HepG2 (cell line): ENCODE results near the gene SYPL1. TPM values are rescaled to one million over a fixed set of nuclear protein-coding genes. Genes with fewer than 3 reads are reported as not detected.

Source experiments
- AGO1 ChIP-seq: fragments of 200-400 bp; formaldehyde crosslinking; IDR thresholded peaks from 2 replicates; pipeline ENCODE4 v1.6.1; 2017; ENCODE audit warnings: mild to moderate bottlenecking, low read depth, low read length, moderate library complexity; ENCODE audit not compliant: poor library complexity, severe bottlenecking
- CC2D1A ChIP-seq: sonication (generic); formaldehyde crosslinking; IDR thresholded peaks from 2 replicates; pipeline ENCODE4 v1.8.1; 2023; ENCODE audit warnings: mild to moderate bottlenecking, missing genetic modification reagents
- CEBPG ChIP-seq: IDR thresholded peaks from 2 replicates; pipeline ENCODE4 v1.6.1; 2016
- ESRRA ChIP-seq: sonication (generic); formaldehyde crosslinking; IDR thresholded peaks from 2 replicates; pipeline ENCODE4 v1.5.1; 2020; ENCODE audit warnings: mild to moderate bottlenecking, low read depth, missing genetic modification reagents
- FIP1L1 ChIP-seq: fragments of 200-400 bp; formaldehyde crosslinking; IDR thresholded peaks from 2 replicates; pipeline ENCODE4 v1.6.1; 2018; ENCODE audit warnings: low read depth, mild to moderate bottlenecking, low read length, moderate library complexity, borderline replicate concordance; ENCODE audit not compliant: insufficient read depth
- GLI4 ChIP-seq: sonication (generic); formaldehyde crosslinking; IDR thresholded peaks from 2 replicates; pipeline ENCODE4 v1.5.1; 2020; ENCODE audit warnings: missing genetic modification reagents, mild to moderate bottlenecking, moderate library complexity, borderline replicate concordance
- HMG20A ChIP-seq: IDR thresholded peaks from 2 replicates; pipeline ENCODE4 v1.6.1; 2016; ENCODE audit warnings: borderline replicate concordance
- NFE2 ChIP-seq: sonication (generic); formaldehyde crosslinking; IDR thresholded peaks from 2 replicates; pipeline ENCODE4 v1.4.0; 2020; ENCODE audit warnings: missing genetic modification reagents
- ZNF7 ChIP-seq: IDR thresholded peaks from 2 replicates; pipeline ENCODE4 v1.6.1; 2016; ENCODE audit warnings: missing biosample characterization, missing genetic modification reagents
- ZNF839 ChIP-seq: sonication (generic); formaldehyde crosslinking; IDR thresholded peaks from 2 replicates; pipeline ENCODE4 v1.4.0; 2020; ENCODE audit warnings: missing genetic modification reagents, mild to moderate bottlenecking, borderline replicate concordance
- polyA plus RNA-seq, 8 experiments: library from polyadenylated mRNA; depleted of rRNA in 3 of 8; stranded (reverse) in 7 of 8; unstranded in 1 of 8; fragments of >200 nt; fragmentation: Illumina TruSeq in 4 of 8; extraction: Trizol in 4 of 8; gene quantifications; 2 replicates each; pipeline versions ENCODE4 v1.2.1 to v1.2.3, GENCODE V29; 2011 to 2016; ENCODE audit warnings: low read depth in 4 of 8, missing spikeins in 1 of 8, mixed read lengths in 1 of 8; ENCODE audit not compliant: insufficient read depth in 1 of 8
- total RNA-seq, 5 experiments: library from RNA; depleted of rRNA; stranded (reverse); fragments of >200 nt; fragmentation: Illumina TruSeq; extraction: Trizol; gene quantifications; 2 replicates each; pipeline ENCODE4 v1.2.3, GENCODE V29; 2016; ENCODE audit warnings: low read depth in 1 of 5
- TF ChIP-seq, protein P1 (sequence below): sonication (generic); formaldehyde crosslinking; IDR thresholded peaks from 2 replicates; pipeline ENCODE4 v1.4.0; 2020; ENCODE audit warnings: missing genetic modification reagents, borderline replicate concordance
- TF ChIP-seq, protein P2 (sequence below): sonication (generic); formaldehyde crosslinking; IDR thresholded peaks from 2 replicates; pipeline ENCODE4 v1.5.0; 2020; ENCODE audit warnings: mild to moderate bottlenecking, missing genetic modification reagents

The SYPL1 gene
- total and polyA plus RNA-seq, 2 of the 13 experiments (the other 11 are each of a cell fraction or from before 2014, with no cell fraction given), result 27.5 to 40.2 TPM

DNA sequence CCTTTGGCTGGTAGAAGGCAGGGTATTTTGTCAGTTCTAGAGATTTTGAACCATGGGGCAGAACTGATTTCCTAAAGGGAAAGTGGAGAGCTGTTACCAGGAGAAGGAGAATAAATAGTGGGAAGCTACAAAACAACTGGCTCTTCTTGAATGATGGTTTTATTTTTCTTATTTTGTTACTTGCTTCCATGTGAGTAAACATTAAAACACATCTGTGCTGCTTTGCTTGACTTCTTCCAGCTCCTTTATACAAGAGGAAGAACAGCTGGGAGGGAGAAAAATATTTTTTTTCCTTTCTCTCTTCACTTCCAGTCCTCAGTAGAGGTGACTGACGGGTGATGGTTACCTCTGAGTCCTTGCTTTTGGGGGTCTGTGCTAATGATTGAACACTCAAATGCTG is 30.0 kb upstream of the SYPL1 start (continued):
- TF ChIP-seq, protein P1, sequence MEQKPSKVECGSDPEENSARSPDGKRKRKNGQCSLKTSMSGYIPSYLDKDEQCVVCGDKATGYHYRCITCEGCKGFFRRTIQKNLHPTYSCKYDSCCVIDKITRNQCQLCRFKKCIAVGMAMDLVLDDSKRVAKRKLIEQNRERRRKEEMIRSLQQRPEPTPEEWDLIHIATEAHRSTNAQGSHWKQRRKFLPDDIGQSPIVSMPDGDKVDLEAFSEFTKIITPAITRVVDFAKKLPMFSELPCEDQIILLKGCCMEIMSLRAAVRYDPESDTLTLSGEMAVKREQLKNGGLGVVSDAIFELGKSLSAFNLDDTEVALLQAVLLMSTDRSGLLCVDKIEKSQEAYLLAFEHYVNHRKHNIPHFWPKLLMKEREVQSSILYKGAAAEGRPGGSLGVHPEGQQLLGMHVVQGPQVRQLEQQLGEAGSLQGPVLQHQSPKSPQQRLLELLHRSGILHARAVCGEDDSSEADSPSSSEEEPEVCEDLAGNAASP, result no peak
- TF ChIP-seq, protein P2, sequence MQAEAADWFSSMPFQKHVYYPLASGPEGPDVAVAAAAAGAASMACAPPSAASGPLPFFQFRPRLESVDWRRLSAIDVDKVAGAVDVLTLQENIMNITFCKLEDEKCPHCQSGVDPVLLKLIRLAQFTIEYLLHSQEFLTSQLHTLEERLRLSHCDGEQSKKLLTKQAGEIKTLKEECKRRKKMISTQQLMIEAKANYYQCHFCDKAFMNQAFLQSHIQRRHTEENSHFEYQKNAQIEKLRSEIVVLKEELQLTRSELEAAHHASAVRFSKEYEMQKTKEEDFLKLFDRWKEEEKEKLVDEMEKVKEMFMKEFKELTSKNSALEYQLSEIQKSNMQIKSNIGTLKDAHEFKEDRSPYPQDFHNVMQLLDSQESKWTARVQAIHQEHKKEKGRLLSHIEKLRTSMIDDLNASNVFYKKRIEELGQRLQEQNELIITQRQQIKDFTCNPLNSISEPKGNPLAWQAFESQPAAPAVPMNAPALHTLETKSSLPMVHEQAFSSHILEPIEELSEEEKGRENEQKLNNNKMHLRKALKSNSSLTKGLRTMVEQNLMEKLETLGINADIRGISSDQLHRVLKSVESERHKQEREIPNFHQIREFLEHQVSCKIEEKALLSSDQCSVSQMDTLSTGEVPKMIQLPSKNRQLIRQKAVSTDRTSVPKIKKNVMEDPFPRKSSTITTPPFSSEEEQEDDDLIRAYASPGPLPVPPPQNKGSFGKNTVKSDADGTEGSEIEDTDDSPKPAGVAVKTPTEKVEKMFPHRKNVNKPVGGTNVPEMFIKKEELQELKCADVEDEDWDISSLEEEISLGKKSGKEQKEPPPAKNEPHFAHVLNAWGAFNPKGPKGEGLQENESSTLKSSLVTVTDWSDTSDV (CRISPR knock-in tag), result no peak
- TF ChIP-seq HMG20A (CRISPR knock-in tag) (no peak), AGO1 (no peak), CC2D1A (no peak), GLI4 (CRISPR knock-in tag) (no peak), NFE2 (CRISPR knock-in tag) (no peak), ZNF7 (CRISPR knock-in tag) (no peak), CEBPG (CRISPR knock-in tag) (no peak), ESRRA (CRISPR knock-in tag) (no peak), FIP1L1 (no peak), ZNF839 (CRISPR knock-in tag) (no peak)
